Embryonic facial prominence (tissue), 1 donor: ENCODE results near the gene CREG1.
"Not testable (repeated sequence)": the region's sequence is repeated elsewhere in the genome, so short reads cannot be mapped to it uniquely, and the experiment has no call there.

Experiments
- DNase-seq: peaks from one replicate; pipeline ENCODE4 v3.0.0-alpha.2; 2016; ENCODE audit errors: extremely low spot score

Gene CREG1

GRCh38 chr1:167553136-167554027 is at the start of gene CREG1:
CREG1 (minus strand) TSS chr1:167553762.
- DNase-seq, result peak; percentile 78

- DNase-seq, result no peak
These were observed 49.3 kb upstream of the CREG1 start for GRCh38 chr1:167602840-167603239.

DNA sequence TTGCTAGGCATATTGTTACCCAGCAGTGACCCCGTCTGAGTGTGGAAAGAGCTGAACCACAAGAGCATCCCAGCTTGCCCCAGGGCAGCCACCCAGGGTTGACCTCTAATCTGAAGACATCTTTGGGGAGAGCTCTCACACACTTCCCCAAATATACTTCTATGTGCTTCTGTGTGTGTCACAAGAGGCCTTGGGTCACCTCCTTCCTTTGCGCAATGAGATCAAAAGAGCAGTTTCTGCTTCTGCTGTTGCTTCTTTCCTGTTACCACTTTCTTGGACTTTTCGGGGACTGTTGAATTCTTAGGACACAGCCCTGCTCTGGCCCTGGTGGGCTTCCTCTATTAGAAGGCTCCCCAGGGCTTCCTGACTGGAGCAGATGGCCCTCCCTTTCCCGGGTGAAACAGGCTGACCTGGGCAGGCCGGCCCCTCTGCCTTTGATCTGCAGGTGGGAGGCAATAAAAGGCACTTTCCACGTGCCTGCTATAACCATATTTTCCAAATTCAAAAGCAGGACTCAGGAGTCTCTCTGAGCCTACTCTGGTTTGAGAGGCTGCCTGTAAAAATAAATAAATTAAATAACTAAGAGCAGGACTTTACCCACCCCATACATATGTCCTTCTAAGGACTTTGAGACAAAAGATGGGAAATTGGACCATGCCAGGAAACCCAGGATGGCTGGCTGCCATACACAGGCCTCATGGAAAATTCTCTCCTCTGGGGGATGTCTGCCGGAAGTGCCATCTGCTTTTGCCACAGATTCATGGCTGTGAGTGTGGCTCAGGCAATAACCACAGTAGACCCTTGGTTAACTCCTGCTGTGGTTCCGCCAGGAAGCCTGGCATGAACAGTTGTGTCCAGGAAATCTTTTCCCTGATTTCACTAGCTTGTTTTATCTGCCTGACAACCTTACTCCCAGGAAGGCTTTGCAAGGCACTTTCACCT is 48.2 kb upstream of the CREG1 start:
- no peak for DNase-seq

DNA sequence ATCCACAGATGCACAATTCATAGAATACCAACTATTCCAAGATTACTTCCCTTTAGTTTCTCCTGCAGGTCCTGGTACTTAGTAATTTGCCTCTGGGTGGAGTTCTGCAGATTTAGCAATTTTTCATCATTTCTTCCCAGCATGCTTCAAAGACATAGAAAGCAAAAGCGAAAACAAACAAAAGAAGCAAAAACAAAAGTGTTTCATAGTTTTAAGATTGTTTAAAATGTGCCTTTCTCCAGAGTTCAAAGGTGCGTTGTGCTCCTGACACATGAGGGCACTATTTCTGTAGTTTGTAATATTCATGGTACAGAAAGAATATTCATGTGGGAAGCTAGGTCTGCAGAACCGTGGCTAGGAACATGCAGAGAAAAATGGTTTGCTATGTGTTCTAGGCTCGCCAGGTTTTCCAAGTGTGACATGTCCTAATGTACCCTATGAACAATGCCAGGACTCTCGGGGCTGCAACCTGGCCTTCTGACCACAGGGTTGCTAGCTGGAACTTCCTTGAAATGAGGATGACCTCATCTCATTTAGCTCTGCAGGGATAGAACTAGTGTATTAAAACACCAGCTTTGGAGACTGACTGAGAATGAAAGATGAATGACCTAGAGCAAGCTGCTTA is 46.5 kb upstream of the CREG1 start:
- DNase-seq, result peak; percentile 47

- DNase-seq, result no peak
These were observed 41.3 kb upstream of the CREG1 start for GRCh38 chr1:167594822-167595221.

DNA sequence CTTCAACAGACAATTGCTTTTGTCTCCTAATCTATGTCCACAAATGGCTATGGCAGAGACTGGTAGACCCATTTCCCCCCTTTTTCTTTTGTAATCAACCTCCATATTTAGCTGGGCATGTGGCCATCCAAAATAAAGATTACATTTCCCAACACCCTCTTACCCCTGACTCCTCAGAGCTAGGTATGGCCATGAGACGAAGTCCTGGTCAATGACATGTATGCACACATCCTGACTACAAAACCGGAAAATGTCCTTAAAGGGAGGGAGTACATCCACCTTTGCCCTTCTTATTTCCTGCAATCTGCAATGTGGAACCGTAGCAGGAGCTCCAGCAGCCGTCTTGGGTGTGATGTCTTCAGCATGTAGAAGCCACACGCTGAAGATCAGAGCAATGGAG is 40.3 kb upstream of the CREG1 start:
- DNase-seq, result no peak

- no peak for DNase-seq
These were observed 38.9 kb upstream of the CREG1 start for GRCh38 chr1:167592475-167592874.

GRCh38 chr1:167588361-167588760 is 34.8 kb upstream of the CREG1 start:
- no peak for DNase-seq

- no peak for DNase-seq
These were observed 34.3 kb upstream of the CREG1 start for GRCh38 chr1:167587872-167588271.

GRCh38 chr1:167587342-167587741 is 33.8 kb upstream of the CREG1 start:
- no peak for DNase-seq

GRCh38 chr1:167584581-167584980 is 31.0 kb upstream of the CREG1 start:
- DNase-seq, result no peak

DNA sequence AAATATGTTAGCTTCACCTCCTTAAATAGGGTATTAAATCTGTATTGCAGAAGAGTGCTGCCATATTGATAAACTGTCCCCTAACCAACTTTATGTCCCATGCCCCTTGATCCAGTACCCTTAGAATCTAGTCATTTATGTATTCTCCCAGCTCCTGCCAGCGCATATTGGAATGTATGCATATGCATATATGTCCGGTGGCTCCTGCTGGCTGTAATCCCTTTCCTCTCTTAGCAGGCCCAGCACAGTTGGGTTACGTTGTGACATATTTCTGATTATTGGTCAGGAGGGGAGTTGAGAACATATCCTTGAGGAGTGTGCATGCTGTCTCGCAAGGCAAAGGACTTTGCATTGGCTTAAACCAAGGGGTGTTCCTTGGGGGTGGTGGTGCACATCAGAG is 29.2 kb upstream of the CREG1 start:
- DNase-seq, result no peak

GRCh38 chr1:167582064-167582463 is 28.5 kb upstream of the CREG1 start:
- no peak for DNase-seq

- no peak for DNase-seq
These were observed 26.4 kb upstream of the CREG1 start for GRCh38 chr1:167579986-167580385.

DNA sequence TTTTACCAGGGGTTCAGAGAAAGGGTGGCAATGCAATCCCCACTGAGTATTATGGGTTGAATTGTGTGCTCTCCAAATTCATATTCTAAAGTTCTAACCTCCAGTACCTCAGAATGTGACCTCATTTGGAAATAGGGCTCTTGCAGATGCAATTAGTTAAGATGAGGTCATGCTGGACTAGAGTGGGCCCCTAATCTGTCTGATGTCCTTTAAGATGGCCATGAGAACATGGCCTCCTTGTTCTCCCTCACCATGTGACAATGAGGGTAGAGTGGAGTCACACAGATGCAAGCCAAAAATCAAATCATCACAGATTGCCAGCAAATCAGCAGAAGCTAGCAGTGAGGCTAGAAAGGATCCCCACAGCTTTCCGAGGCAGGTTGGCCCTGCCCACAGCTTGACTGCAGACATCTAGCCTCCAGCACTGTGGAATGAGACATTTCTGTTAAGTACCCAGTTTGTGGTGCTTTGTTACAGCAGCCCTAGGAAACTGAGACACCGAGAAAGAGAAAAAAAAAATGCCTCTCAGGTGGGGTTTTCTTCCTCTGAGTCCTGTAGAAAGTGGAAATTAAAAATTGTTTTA is 25.5 kb upstream of the CREG1 start:
- DNase-seq, result no peak

DNA sequence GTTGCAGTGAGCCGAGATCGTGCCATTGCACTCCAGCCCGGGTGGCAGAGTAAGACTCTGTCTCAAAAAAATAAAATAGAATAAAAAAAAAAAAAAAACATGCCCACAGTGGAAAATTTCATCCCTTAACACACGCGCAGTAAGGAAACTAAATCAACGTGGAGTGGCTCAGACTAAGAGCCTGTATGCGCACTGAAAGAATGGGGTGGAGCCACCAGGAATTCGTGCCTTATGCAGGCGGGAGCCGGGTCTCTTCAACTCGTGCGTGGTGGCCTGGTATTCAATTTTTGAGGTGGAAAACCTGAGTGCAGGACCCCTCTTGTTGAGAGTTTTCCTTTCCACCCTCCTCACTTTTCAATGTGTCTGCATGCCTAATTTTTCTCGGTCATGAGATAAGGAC is 22.1 kb upstream of the CREG1 start:
- no peak for DNase-seq

GRCh38 chr1:167573035-167573434 is 19.5 kb upstream of the CREG1 start:
- no peak for DNase-seq

- not testable (repeated sequence) for DNase-seq
These were observed 17.1 kb upstream of the CREG1 start for GRCh38 chr1:167570712-167571111.

DNA sequence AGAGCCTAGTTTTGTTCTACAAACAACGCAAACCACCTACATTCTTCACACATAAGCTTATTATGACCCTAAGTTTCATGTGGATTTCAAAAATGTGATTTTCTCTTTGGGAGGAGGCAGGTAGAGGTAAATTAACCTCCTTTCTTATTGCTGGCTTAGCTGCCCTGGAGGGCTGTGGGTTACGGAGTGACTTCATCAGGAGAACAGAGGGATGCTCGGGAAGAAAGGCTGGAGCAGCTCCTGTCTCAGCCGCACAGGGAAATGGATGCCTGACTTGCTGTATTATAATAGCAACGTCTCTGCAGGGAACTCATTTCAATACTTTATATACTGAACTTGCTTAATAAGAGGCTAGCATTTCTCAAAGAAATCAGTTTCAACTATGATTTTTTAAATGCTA is 14.1 kb upstream of the CREG1 start:
- DNase-seq, result no peak

DNA sequence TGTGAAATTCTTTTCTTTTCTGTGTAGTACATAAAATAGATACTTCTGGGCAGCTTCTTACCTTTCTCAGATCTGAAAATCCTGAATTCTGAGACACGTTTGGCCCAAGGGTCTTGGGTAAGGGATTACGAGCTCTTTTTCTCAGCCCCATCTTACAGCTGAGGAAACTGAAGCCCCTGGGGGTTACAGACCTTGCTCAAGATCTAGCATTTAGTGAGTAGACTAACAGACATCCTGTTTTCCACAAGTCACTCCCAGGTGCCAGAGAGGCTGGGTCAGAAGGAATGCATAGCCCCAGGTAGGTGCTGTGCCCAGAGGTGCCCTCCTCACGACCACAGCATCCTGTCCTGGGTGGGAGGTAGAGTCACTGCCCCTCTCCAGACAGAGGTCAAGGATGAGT is 13.2 kb upstream of the CREG1 start:
- no peak for DNase-seq

GRCh38 chr1:167565922-167566321 is 12.4 kb upstream of the CREG1 start:
- no peak for DNase-seq
